ENCODE data around the gene UBP1.
"Not testable (repeated sequence)": the region's sequence is repeated elsewhere in the genome, so short reads cannot be mapped to it uniquely, and the experiment has no call there.

DNA sequence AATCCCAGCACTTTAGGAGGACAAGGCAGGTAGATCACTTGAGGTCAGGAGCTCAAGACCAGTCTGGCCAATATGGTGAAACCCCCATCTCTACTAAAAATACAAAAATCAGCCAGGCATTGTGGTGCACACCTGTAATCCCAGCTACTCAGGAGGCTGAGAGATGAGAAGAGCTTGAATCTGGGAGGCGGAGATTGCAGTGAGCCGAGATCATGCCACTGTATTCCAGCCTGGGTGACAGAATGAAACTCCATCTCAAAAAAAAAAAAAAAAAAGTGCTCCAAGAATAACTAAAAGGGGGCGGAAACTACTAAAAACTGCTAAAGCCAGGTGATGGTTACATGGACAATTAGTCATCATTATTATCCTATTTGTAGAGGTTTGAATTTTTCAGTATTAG is 29.4 kb downstream of the UBP1 start:
- TF ChIP-seq, protein P1, sequence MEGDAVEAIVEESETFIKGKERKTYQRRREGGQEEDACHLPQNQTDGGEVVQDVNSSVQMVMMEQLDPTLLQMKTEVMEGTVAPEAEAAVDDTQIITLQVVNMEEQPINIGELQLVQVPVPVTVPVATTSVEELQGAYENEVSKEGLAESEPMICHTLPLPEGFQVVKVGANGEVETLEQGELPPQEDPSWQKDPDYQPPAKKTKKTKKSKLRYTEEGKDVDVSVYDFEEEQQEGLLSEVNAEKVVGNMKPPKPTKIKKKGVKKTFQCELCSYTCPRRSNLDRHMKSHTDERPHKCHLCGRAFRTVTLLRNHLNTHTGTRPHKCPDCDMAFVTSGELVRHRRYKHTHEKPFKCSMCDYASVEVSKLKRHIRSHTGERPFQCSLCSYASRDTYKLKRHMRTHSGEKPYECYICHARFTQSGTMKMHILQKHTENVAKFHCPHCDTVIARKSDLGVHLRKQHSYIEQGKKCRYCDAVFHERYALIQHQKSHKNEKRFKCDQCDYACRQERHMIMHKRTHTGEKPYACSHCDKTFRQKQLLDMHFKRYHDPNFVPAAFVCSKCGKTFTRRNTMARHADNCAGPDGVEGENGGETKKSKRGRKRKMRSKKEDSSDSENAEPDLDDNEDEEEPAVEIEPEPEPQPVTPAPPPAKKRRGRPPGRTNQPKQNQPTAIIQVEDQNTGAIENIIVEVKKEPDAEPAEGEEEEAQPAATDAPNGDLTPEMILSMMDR (IDR thresholded peaks at IDR 0.05), result not testable (repeated sequence)
- TF ChIP-seq EZH2 (IDR thresholded peaks at IDR 0.05; ENCODE audit: borderline replicate concordance, insufficient read depth, low read depth, low read length, poor library complexity, severe bottlenecking), result not testable (repeated sequence)
